HG02678 (cell line): ENCODE measurements around the gene DACH1.
"Not testable (repeated sequence)": the region's sequence is repeated elsewhere in the genome, so short reads cannot be mapped to it uniquely, and the experiment has no call there.

Source experiments
- ATAC-seq: cut with Tn5 transposase; IDR thresholded peaks from one replicate; pipeline ENCODE4 v1.9.1; 2021; ENCODE audit warnings: mild to moderate bottlenecking, moderate library complexity; ENCODE audit not compliant: unreplicated experiment

The DACH1 gene

DNA sequence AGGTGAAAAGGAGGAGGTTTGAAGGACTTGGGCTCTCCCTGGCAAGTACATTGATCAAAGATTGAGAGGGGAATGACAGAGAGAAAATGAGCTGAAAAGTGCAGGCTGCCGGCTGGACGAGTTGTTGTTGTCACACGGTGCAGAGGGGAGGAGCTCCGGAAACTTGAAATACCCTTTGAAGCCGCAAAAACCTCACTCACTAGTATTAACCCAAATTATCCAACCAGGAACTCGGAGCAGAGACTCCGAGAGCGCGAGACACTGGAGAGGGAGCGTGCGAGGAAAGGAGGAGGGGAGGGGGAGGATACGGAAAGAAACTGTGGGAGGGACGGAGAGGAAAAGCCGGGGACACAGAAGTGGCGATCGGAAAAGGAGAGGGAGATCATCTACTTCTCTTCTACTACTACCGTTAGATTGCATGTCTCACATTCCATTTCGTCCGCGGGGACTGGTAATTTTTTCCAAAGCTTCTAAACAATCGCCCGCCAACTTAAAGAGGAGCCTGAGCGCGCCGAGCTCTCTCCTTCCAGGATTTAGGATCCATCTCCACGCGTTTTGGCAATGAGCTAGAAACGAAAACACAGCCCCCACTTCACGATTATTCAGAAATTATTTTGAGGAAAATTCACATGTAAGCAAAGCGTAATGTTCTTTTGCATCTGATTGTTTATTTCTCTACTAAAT lies at the start of gene DACH1:
TSS of gene DACH1 (minus strand) at position 74 of the 684 bp plus-strand sequence.
- ATAC-seq: peak; percentile 52

DNA sequence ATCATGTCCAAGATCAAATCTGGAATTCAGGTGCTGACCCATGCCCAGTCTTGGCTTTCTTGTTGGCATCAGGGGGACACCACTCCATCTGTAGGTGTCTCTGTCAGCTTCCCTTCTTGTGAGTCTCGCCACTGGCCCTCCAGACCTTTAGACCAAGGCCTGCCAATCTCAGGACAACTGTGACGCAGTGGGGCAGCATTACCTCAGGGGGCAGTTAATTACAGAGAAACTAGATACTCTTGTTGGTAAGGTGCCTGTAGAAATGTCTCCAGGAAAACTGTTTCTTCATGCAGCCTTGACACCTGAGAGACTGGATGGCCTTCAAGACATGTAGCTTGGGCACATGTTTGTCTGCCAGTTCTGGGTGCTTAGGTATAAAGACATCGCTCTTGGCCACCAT lies 46.7 kb upstream of the DACH1 start:
- ATAC-seq: no peak

GRCh38 chr13:71912524-71912923 lies 45.5 kb upstream of the DACH1 start:
- no peak for ATAC-seq

- ATAC-seq: no peak
These were observed 39.4 kb upstream of the DACH1 start for GRCh38 chr13:71906448-71906847.

DNA sequence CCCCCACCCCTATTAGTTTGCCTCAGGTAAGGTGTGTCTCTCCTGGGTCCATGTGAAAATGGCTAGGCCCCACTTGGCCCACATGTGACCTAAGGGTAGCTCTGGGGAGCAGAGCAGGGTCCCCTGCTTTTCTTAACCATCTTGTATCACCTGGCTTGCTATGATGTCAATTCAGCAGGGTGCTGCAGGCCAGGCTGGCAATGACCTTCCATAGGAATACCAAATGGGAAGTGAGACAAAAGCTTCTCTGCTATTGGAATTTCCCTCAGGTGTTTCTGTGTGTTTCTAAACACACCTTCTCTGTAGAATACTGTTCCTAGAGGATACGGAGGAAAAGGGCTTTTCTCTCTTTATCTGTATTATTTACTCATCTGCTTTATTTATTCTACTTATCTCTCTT lies 35.7 kb upstream of the DACH1 start:
- no peak for ATAC-seq

GRCh38 chr13:71893506-71893905 lies 26.5 kb upstream of the DACH1 start:
- ATAC-seq: not testable (repeated sequence)

GRCh38 chr13:71886880-71887279 lies 19.9 kb upstream of the DACH1 start:
- no peak for ATAC-seq

DNA sequence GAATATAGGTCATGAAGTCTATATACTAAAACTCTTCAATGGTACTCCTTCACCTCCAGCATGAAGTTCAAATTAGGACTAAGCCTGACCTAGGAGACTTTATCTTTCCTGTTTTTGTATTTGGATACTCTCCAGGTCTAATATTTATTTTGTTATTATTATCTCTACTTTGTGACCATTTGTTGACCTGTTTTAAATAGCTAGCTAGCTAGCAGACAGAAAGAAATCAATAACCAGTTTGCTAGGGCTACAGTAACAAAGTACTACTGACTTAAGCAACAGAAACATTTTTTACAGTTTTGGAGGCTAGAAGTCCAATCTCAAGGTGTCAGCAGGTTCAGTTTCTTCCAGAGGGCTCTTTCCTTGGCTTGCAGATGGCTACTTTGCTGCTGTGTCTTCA lies 15.1 kb upstream of the DACH1 start:
- ATAC-seq: no peak

DNA sequence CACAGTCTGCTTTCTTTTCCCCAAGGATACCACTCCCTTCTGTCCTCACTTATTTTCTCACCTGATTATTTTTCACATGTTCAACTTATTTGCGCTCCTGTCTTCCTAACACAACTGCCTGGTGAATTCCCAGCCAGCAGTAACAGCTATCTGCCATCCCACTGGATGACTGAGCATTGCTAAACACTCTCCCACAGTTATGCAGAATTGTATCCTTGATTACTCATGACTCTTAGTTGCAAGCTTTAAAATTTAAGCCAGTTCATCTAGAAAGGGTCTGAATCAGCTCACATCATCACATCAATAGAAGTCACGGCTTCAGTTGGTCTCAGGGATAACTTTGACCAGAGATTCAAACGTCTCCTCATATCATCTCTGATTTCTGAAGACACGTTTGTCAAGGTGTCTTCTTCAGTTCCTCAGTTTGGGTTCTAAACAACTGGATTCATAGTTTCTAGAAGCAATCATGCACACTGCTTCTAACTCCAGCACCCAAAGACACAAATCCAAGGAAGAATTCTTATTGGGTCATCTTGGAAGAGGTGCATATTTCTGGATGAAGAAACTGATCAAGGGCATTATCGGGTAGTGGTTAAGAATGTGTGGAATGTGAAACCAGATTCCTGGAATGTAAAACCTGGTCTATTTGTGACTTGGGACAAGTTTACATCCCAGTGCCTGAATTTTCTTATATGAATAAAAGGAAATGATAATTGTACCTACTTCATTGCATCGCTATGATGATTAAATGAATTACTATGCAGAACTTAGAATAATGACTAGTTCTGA lies 13.9 kb upstream of the DACH1 start:
- ATAC-seq: no peak

GRCh38 chr13:71879808-71880344 lies 12.9 kb upstream of the DACH1 start:
- ATAC-seq: no peak

GRCh38 chr13:71879129-71879535 lies 12.1 kb upstream of the DACH1 start:
- peak; percentile 92 for ATAC-seq

GRCh38 chr13:71877256-71877653 lies 10.3 kb upstream of the DACH1 start:
- no peak for ATAC-seq

DNA sequence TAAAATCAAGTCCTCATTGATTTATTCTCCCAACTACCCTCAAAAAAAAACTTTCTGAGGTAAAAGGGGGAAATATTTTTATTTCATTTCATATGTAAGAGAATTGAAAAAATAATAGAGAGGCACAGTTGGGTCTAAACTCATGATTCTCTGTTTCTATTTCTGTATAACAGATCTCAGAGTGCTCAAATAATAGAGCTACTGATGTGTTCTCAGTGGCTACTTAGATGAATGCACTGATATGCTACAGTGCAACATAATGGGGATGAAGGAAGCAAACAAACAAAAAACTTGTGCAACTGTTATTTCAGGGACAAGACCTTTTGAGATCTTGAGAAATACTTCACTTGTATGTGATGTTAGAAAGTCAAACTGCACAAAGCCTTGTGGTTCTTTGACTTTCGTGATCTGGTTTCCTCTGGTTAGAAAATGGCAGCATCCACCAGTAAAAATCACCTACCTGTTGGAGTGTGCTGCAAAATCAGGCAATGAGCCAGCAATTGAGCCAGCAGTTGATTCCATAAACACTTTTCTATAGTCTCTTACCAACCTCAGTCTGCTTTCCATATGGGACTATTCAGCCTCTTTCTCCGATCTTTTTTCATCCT lies 9.7 kb upstream of the DACH1 start:
- ATAC-seq: no peak

DNA sequence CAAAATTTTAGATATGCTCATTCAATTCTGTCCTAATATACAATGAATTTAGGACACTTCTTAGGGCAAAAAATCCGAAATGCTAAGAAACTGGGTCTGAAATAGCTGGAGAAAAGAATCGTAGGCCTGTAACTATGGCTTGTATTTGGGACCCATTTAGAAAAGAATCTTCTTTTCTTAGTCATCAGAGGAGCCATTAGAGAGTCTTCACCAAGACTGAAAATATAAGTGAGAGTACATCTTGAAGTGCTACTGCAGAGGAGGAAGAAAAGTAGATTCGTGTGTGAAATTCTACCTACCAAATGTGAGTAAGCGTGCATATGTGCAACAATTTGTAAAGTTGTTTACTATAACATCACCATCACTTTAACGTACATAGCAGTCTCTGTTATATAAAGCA lies 8.8 kb upstream of the DACH1 start:
- ATAC-seq: no peak

- ATAC-seq: no peak
These were observed 7.5 kb upstream of the DACH1 start for GRCh38 chr13:71874458-71874857.

DNA sequence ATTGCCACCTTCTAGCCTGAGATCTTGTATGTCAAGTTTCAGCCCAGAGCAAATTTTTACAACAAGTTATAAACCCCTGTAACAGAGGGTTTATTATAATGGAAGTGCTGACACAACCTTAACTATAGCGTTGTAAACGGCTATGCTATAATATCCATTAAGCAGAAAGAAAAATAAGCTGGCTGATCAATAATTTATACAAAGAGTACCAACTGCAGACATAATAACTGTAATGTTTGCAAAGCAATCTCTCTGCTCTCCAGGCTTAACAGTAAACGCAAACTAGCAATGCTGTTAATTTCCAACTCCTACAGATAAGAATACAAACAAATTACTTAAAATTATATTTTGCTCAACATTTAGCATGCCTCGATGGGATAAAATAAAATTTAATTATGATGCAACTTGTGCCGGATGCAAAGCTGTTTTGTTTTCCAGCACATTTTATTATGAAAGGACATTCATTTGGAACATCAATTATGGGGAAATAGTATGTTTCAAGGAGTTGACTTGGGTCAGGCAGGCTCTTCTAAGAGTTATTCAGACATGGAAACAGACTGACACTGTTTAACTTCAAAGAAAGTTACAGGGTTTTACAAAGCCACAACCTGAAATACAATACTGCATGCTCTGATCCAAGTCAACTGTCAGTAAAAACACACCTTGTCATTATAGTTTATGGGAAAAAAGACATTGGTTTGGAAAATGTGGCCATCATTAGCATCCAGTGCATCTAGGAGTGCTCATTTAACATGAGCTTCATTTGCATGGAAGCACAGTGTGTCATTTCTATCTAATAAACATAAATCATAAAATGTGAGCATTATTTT lies 6.6 kb upstream of the DACH1 start:
- ATAC-seq: no peak

DNA sequence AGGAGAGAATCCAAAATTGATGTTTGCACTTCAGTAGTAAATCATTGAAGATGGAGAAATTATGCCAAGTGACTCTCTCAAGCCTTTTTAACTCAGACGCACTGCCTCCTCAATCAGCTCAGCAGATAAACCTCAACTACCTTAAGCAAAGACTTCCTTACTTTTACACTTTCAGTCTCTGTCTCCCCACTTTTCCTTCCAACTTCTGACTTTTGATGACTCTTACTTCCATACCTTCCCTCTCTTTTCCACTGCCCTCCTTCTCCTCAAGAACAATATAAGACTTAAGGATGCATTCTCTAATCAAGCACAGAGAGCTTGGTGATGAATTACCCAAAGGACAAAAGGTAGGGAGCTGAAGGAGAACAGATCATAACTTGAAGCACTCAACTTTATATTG lies 4.8 kb upstream of the DACH1 start:
- no peak for ATAC-seq

DNA sequence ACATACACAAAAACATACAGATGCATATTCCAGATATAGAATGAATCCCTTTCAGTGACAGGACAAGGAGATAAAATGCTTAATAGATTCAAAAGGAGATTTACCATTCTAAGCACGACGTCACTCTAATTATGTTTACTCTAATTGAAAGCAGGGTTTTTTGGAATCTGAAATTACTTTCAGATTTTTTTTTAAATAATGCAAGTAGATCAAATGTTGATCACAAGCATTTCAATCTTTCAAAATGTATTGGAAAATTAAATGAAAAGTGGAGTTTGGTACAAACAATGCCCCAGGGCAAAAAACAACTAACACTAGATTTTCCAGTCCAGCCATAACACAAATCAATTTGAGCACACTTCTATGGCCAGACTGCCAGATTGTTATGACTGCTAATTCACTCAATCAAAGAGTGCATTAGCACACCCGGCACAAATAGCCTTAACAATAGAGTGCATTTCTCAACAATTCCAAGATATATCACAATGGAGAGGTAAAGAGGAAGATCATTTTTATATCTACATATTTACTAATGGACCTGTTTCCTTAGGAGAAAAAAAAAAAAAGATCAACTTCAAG lies 4.3 kb upstream of the DACH1 start:
- no peak for ATAC-seq

- ATAC-seq: no peak
These were observed 3.1 kb upstream of the DACH1 start for GRCh38 chr13:71870100-71870499.

DNA sequence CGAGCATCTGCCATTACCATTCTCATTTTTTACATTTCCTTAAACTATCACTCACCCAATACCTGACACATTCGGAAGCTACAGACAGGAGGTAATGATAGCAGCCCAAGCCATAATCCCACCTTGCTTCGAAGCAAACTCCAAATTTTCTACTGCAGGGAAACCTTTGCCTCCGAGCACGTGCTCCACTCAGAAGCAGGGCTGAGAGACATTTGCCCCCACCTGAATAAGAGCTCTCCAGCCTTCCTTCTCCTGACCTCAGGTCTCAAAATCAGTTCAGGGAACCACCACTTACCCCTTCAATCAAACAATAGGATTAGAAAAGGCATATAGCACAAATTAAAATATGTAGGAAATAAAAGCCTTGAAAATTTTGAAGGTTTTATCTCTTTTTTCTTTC lies 2.3 kb upstream of the DACH1 start:
- no peak for ATAC-seq
